HepG2 (cell line): ENCODE data around the gene NKX6-2. TPM values are rescaled to one million over a fixed set of nuclear protein-coding genes. Genes with fewer than 3 reads are reported as not detected.
A peak's percentile ranks its signal among the peaks of the same experiment; 100 is the strongest.
"Not testable (repeated sequence)": the region's sequence is repeated elsewhere in the genome, so short reads cannot be mapped to it uniquely, and the experiment has no call there.

Experiments
- ATAC-seq: fragments of 200-7000 bp; cut with Tn5 transposase; 3 replicates; pipeline ENCODE4 v1.9.1; 2020; ENCODE audit warnings: mild to moderate bottlenecking, moderate library complexity
- BruUV-seq: library from RNA; stranded (reverse); fragments of 400-500 nt; replicated peaks from 2 replicates; lab custom pipeline; 2021; lab: Mats Ljungman, UMichigan
- CTCF ChIA-PET: fragments of 300-600 bp; formaldehyde crosslinking; extraction: SDS; loops from one replicate; lab custom pipeline; 2021; ENCODE audit warnings: low total read pairs, inconsistent platforms, low intra/inter-chr PET ratio; lab: Yijun Ruan, JAX
- POLR2A ChIA-PET: fragments of 350-600 bp; sonication (Branson Sonifier 250); formaldehyde crosslinking; loops from one replicate; lab custom pipeline; 2020; ENCODE audit warnings: antibody characterized with exemption, inconsistent platforms; lab: Yijun Ruan, JAX
- DNase-seq: peaks from one replicate; pipeline ENCODE4 v3.0.0-alpha.2; 2015; ENCODE audit warnings: low spot score
- FAIRE-seq: peaks from 3 replicates; lab custom pipeline; 2011; peaks lifted over from hg19 to GRCh38; lab: Jason Lieb, UNC
- H2AFZ ChIP-seq: one replicate; pipeline ENCODE4 v1.6.1; 2011; ENCODE audit warnings: low read length, inconsistent platforms
- H3K27ac ChIP-seq: fragments of 300-600 bp; 3 replicates; pipeline ENCODE4 v1.8.0; 2011; ENCODE audit warnings: mixed run types, mild to moderate bottlenecking, mixed read lengths, low read length, inconsistent platforms; ENCODE audit not compliant: insufficient read depth; ENCODE audit errors: extremely low read length
- H3K27me3 ChIP-seq, 2 experiments: fragments of 200-600 bp in 1 of 2; 2 replicates in 1 of 2; 3 replicates in 1 of 2; pipeline versions ENCODE4 v1.6.0 to v1.8.0; 2011; ENCODE audit warnings: low read length in 2 of 2, mild to moderate bottlenecking in 2 of 2, moderate library complexity in 2 of 2, inconsistent platforms in 1 of 2; ENCODE audit not compliant: insufficient read depth in 2 of 2, control insufficient read depth in 1 of 2
- H3K36me3 ChIP-seq, 2 experiments: fragments of 200-600 bp in 1 of 2; replicated peaks in 1 of 2; 2 replicates in 1 of 2; 3 replicates in 1 of 2; pipeline versions ENCODE4 v1.5.1 to v1.8.0; 2011; ENCODE audit warnings: low read length in 2 of 2, inconsistent platforms in 1 of 2; ENCODE audit not compliant: insufficient read depth in 2 of 2, control insufficient read depth in 1 of 2
- H3K4me1 ChIP-seq: 2 replicates; pipeline ENCODE4 v1.5.1; 2012; ENCODE audit warnings: low read length, inconsistent platforms; ENCODE audit not compliant: insufficient read depth
- H3K4me2 ChIP-seq: 2 replicates; pipeline ENCODE4 v1.6.0; 2011; ENCODE audit warnings: low read depth, low read length, inconsistent platforms
- H3K4me3 ChIP-seq, 3 experiments: fragments of 200-600 bp in 1 of 3; sonication (generic), shearing (Covaris generic) in 1 of 3; replicated peaks in 1 of 3; 2 replicates each; pipeline ENCODE4 v1.5.1; 2011 to 2016; ENCODE audit warnings: low read length in 3 of 3, inconsistent platforms in 2 of 3, low read depth in 2 of 3, mild to moderate bottlenecking in 2 of 3, control low read depth in 1 of 3, mixed read lengths in 1 of 3; ENCODE audit not compliant: insufficient read depth in 1 of 3
- H3K79me2 ChIP-seq: one replicate; pipeline ENCODE4 v1.6.1; 2011; ENCODE audit warnings: low read length, inconsistent platforms; ENCODE audit not compliant: insufficient read depth
- H3K9ac ChIP-seq: 2 replicates; pipeline ENCODE4 v1.6.0; 2011; ENCODE audit warnings: mild to moderate bottlenecking, low read depth, low read length, inconsistent platforms; ENCODE audit not compliant: insufficient read depth
- H3K9me3 ChIP-seq: 2 replicates; pipeline ENCODE4 v1.5.1; 2012; ENCODE audit warnings: mild to moderate bottlenecking, low read length
- H4K20me1 ChIP-seq: 2 replicates; pipeline ENCODE4 v1.6.0; 2011; ENCODE audit warnings: inconsistent platforms, mild to moderate bottlenecking, low read length, moderate library complexity; ENCODE audit not compliant: insufficient read depth
- AGO2 ChIP-seq: fragments of 200-400 bp; formaldehyde crosslinking; optimal IDR thresholded peaks from 2 replicates; pipeline ENCODE3; 2017; ENCODE audit warnings: mild to moderate bottlenecking, low read depth, low read length, moderate library complexity
- BRCA1 ChIP-seq: sonication (generic); formaldehyde crosslinking; IDR thresholded peaks from 2 replicates; pipeline ENCODE4 v1.4.0; 2020; ENCODE audit warnings: missing genetic modification reagents
- NCOA1 ChIP-seq: sonication (generic); formaldehyde crosslinking; IDR thresholded peaks from 2 replicates; pipeline ENCODE4 v1.9.0; 2021; ENCODE audit warnings: missing genetic modification reagents
- RARG ChIP-seq: sonication (generic); formaldehyde crosslinking; IDR thresholded peaks from 2 replicates; pipeline ENCODE4 v1.4.0; 2020; ENCODE audit warnings: low read depth, mild to moderate bottlenecking, missing genetic modification reagents
- YEATS4 ChIP-seq: sonication (generic); formaldehyde crosslinking; IDR thresholded peaks from 2 replicates; pipeline ENCODE4 v1.4.0; 2020; ENCODE audit warnings: missing genetic modification reagents, borderline replicate concordance
- ZSCAN29 ChIP-seq: sonication (generic); formaldehyde crosslinking; conservative IDR thresholded peaks from 2 replicates; pipeline ENCODE4 v1.4.0; 2020; ENCODE audit warnings: mild to moderate bottlenecking, missing genetic modification reagents
- WGBS: methylation state at CpG from one replicate; pipeline ENCODE4 v1.1.6; 2017; ENCODE audit warnings: low lambda C conversion rate; 5-methylcytosine and 5-hydroxymethylcytosine counted together
- in situ Hi-C: cut with HindIII; loops from 2 replicates; pipeline ENCODE4 v1.10.0; 2017; ENCODE audit warnings: low pct_unique_long_range_greater_than_20kb; ENCODE audit not compliant: extremely low pct_ligation_motif_present
- intact Hi-C: fragments of 100-400 bp; cut with micrococcal nuclease; formaldehyde crosslinking; loops from one replicate; pipeline ENCODE4 v1.10.0; 2022; ENCODE audit not compliant: unreplicated experiment
- polyA plus RNA-seq, 8 experiments: library from polyadenylated mRNA; depleted of rRNA in 3 of 8; stranded (reverse) in 7 of 8; unstranded in 1 of 8; fragments of >200 nt; fragmentation: Illumina TruSeq in 4 of 8; extraction: Trizol in 4 of 8; gene quantifications; 2 replicates each; pipeline versions ENCODE4 v1.2.1 to v1.2.3, GENCODE V29; 2011 to 2016; ENCODE audit warnings: low read depth in 4 of 8, missing spikeins in 1 of 8, mixed read lengths in 1 of 8; ENCODE audit not compliant: insufficient read depth in 1 of 8
- total RNA-seq, 5 experiments: library from RNA; depleted of rRNA; stranded (reverse); fragments of >200 nt; fragmentation: Illumina TruSeq; extraction: Trizol; gene quantifications; 2 replicates each; pipeline ENCODE4 v1.2.3, GENCODE V29; 2016; ENCODE audit warnings: low read depth in 1 of 5
- TF ChIP-seq, protein P1 (sequence below): sonication (generic); formaldehyde crosslinking; IDR thresholded peaks from 2 replicates; pipeline ENCODE4 v1.8.0; 2022; ENCODE audit warnings: mild to moderate bottlenecking, missing genetic modification reagents

The NKX6-2 gene
- total and polyA plus RNA-seq, 2 of the 13 experiments (the other 11 are each of a cell fraction or from before 2014, with no cell fraction given) = not detected

- Histone ChIP-seq H3K36me3 (no peaks in the 10 kb centered on the region), H3K79me2 (no peaks in the 10 kb centered on the region), H3K9me3 (no peaks in the 10 kb centered on the region), H3K27me3 (peaks cover 15 to 67% of the 10 kb centered on the region in 2 experiments), H3K4me3 (no peak overlapping the region), H3K4me2 (no peak overlapping the region), H4K20me1 (no peaks in the 10 kb centered on the region), H2AFZ (no peak overlapping the region), H3K4me1 (no peaks in the 10 kb centered on the region), H3K9ac (no peak overlapping the region), H3K27ac (no peak overlapping the region)
- TF ChIP-seq NCOA1 (no peak), AGO2 (no peak), RARG (CRISPR knock-in tag) (no peak), YEATS4 (no peak), BRCA1 (no peak)
- TF ChIP-seq, protein P1, sequence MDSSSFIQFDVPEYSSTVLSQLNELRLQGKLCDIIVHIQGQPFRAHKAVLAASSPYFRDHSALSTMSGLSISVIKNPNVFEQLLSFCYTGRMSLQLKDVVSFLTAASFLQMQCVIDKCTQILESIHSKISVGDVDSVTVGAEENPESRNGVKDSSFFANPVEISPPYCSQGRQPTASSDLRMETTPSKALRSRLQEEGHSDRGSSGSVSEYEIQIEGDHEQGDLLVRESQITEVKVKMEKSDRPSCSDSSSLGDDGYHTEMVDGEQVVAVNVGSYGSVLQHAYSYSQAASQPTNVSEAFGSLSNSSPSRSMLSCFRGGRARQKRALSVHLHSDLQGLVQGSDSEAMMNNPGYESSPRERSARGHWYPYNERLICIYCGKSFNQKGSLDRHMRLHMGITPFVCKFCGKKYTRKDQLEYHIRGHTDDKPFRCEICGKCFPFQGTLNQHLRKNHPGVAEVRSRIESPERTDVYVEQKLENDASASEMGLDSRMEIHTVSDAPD (CRISPR knock-in tag) = no peak
- in situ Hi-C loops = no loop called here
- FAIRE-seq = no peak
- 35% methylated on average over 12 of the region's 17 CpGs for WGBS
- CTCF ChIA-PET = interaction anchor here (2.3 kb wide), 1 partner anchor 138 kb away, joined by 9 read pairs; no protein-coding TSS in a partner anchor
- intact Hi-C loops = no loop called here
- POLR2A ChIA-PET = no interaction called here
- ATAC-seq = no peak
- no peak for DNase-seq
- BruUV-seq = no TSS peak
Observed at GRCh38 chr10:132792796-132793195, 6.8 kb upstream of the NKX6-2 start.

GRCh38 chr10:132792099-132792498 lies 6.2 kb upstream of the NKX6-2 start:
- H4K20me1 ChIP-seq, H3K36me3 ChIP-seq, CTCF ChIA-PET, BruUV-seq, H3K4me2 ChIP-seq, H3K9ac ChIP-seq, in situ Hi-C loops, FAIRE-seq, DNase-seq, H3K9me3 ChIP-seq, H3K27ac ChIP-seq, H3K4me3 ChIP-seq, POLR2A ChIA-PET, H2AFZ ChIP-seq, H3K4me1 ChIP-seq, intact Hi-C loops, H3K79me2 ChIP-seq, ATAC-seq: not testable (repeated sequence)
- 0 out of 2 replicates have a peak, but pooled peaks have one; percentile 63 for TF ChIP-seq ZSCAN29 (CRISPR knock-in tag)
- 37% methylated on average over 6 of the region's 33 CpGs for WGBS
- peaks cover 13 to 66% of the 10 kb centered on the region in 2 experiments; a peak in 4 of 5 replicates for H3K27me3 ChIP-seq
